GM21360 (cell line): ENCODE data around the gene CBX2.

ENCODE experiments used
- ATAC-seq: cut with Tn5 transposase; IDR thresholded peaks from one replicate; pipeline ENCODE4 v1.9.1; 2021; ENCODE audit warnings: mild to moderate bottlenecking, moderate library complexity; ENCODE audit not compliant: unreplicated experiment

Gene CBX2

GRCh38 chr17:79799174-79799537, 21.2 kb downstream of the CBX2 start:
- no peak for ATAC-seq

- no peak for ATAC-seq
Observed at GRCh38 chr17:79799538-79800324, 21.8 kb downstream of the CBX2 start.

- no peak for ATAC-seq
Observed at GRCh38 chr17:79800325-79801155, 22.6 kb downstream of the CBX2 start.

GRCh38 chr17:79801156-79802038, 23.4 kb downstream of the CBX2 start:
- ATAC-seq: no peak

- no peak for ATAC-seq
Observed at GRCh38 chr17:79802039-79802735, 24.2 kb downstream of the CBX2 start.

GRCh38 chr17:79802736-79803420, 24.9 kb downstream of the CBX2 start:
- ATAC-seq: no peak

- no peak for ATAC-seq
Observed at GRCh38 chr17:79803421-79803996, 25.6 kb downstream of the CBX2 start.

GRCh38 chr17:79803997-79804855, 26.3 kb downstream of the CBX2 start:
- ATAC-seq: peak; percentile 50

- ATAC-seq: no peak
Observed at GRCh38 chr17:79804856-79805696, 27.1 kb downstream of the CBX2 start.

- ATAC-seq: no peak
Observed at GRCh38 chr17:79806446-79806760, 28.5 kb downstream of the CBX2 start.

- ATAC-seq: no peak
Observed at GRCh38 chr17:79806863-79807720, 29.1 kb downstream of the CBX2 start.

- ATAC-seq: no peak
Observed at GRCh38 chr17:79808763-79809529, 31.0 kb downstream of the CBX2 start.

- no peak for ATAC-seq
Observed at GRCh38 chr17:79809530-79810129, 31.7 kb downstream of the CBX2 start.

GRCh38 chr17:79810130-79811010, 32.4 kb downstream of the CBX2 start:
- ATAC-seq: peak; percentile 74
